22Rv1 (cell line): Measurements from ENCODE around the gene SMIM17.

Source experiments
- ZFX ChIP-seq: fragments of 450-650 bp; IDR thresholded peaks from 2 replicates; pipeline ENCODE4 v1.6.1; 2017; ENCODE audit warnings: antibody characterized with exemption, borderline replicate concordance
- TF ChIP-seq, protein P1 (sequence below): fragments of 450-650 bp; IDR thresholded peaks from 2 replicates; pipeline ENCODE4 v1.5.1; 2017; ENCODE audit warnings: mild to moderate bottlenecking

DNA sequence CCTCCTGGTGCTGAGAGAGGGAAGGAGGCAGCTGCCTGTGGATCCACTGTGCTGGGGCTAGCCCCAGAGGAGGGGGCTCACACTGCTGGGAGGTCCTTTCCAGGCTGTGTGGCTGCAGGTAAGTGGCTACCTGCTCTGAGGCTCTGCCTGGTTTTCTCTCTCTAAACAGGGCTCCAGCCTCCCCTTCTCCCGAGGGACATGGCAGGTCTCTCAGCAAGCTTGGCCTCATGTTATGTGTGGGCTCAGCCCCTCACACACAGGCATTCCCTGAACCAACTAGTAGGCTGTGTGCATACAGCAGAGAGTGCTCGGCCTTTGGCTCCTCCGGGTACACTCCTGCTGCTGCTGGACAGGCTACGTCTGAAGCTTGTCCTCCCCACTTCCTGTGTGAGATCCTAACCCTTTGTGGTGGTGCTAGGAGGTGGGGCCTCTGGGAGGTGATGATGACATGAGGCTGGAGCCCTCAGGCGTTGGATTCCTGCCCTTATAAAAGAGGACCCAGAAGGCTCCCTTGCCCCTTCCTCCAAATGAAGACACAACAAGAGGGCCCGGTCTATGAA lies 24.4 kb downstream of the SMIM17 start:
- TF ChIP-seq, protein P1, sequence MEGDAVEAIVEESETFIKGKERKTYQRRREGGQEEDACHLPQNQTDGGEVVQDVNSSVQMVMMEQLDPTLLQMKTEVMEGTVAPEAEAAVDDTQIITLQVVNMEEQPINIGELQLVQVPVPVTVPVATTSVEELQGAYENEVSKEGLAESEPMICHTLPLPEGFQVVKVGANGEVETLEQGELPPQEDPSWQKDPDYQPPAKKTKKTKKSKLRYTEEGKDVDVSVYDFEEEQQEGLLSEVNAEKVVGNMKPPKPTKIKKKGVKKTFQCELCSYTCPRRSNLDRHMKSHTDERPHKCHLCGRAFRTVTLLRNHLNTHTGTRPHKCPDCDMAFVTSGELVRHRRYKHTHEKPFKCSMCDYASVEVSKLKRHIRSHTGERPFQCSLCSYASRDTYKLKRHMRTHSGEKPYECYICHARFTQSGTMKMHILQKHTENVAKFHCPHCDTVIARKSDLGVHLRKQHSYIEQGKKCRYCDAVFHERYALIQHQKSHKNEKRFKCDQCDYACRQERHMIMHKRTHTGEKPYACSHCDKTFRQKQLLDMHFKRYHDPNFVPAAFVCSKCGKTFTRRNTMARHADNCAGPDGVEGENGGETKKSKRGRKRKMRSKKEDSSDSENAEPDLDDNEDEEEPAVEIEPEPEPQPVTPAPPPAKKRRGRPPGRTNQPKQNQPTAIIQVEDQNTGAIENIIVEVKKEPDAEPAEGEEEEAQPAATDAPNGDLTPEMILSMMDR: no peak
- no peak for TF ChIP-seq ZFX
